Measurements from ENCODE around the gene ZNF22.

ZNF22 gene

DNA sequence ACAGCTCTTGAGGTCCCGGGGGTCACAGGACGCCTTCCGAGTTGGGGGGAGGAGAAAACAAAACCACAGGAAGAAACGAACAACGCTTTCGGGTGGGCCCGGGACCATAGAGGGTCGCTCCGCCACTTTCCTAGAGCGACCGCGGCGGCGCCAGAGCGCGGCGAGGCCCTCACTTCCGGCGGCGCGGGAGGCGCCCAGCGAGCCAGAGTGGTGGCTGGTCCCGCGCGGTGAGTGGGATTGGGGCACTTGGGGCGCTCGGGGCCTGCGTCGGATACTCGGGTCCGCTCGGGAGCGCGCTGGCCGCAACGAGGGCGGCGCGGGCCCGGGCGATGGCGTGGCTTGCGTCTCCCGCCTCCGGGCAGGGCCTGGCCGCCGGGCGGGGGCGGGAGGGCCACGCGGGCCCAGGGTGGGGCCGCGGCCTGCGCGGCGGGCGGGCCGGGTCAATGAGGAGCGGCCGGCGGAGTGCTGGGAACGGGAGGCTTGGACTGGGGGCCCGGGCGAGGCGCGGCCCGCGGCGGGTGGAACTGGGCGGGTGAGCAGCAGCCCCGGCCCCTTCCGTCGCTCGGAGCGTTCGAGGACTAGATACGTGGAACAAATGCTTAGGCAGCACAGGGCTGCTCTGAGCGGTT lies at the start of gene ZNF22:
TSS of gene ZNF22 (plus strand) at position 172 of the 629 bp plus-strand sequence. CDS start 2,446 bp downstream, outside the sequence.
- DNase-seq (ENCODE audit: low read depth in 2 of 2): peak; percentile 54 to 76

- DNase-seq (ENCODE audit: low read depth in 2 of 2): no peak
Measured at GRCh38 chr10:44951576-44952226, 49.0 kb upstream of the ZNF22 start.

- no peak for DNase-seq (ENCODE audit: low read depth in 2 of 2)
Measured at GRCh38 chr10:44952779-44953231, 47.9 kb upstream of the ZNF22 start.

GRCh38 chr10:44954042-44954441 lies 46.7 kb upstream of the ZNF22 start:
- DNase-seq (ENCODE audit: low read depth in 2 of 2): no peak

- no peak for DNase-seq (ENCODE audit: low read depth in 2 of 2)
Measured at GRCh38 chr10:44954962-44955361, 45.8 kb upstream of the ZNF22 start.

DNA sequence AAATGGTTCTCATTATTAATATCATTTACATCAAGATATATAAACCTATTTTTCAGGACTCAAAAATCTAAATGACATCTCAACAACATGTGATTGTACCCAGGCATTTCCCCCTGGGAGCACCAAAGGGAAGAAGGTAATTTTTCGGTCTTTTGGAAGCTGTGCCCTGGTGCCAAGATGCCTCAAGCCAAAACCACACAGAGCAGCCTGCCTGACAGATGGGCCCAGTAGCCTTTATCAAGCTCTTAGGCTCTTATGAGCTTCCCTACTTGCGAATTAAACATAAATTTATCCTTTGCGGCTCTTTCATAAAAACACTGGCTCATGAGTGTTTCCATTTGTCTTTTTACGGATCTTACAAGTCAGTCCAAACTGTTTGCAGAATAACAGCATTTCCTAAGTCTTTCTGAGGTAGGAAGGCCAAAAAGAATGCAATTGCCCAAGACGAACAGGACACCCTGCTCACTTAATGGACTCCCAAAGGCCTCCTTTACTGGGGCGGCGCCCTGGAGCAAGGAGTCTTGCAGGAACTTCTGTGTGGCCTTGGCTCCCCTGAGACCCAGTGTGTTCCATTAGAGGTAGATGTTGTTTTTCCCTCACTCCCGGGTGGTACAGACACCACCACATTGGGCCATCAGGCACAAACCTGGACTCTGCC lies 45.2 kb upstream of the ZNF22 start:
- DNase-seq (ENCODE audit: low read depth in 2 of 2): no peak

GRCh38 chr10:44956226-44956625 lies 44.5 kb upstream of the ZNF22 start:
- no peak for DNase-seq (ENCODE audit: low read depth in 2 of 2)

GRCh38 chr10:44956717-44957706 lies 43.7 kb upstream of the ZNF22 start:
- DNase-seq (ENCODE audit: low read depth in 2 of 2): no peak

DNA sequence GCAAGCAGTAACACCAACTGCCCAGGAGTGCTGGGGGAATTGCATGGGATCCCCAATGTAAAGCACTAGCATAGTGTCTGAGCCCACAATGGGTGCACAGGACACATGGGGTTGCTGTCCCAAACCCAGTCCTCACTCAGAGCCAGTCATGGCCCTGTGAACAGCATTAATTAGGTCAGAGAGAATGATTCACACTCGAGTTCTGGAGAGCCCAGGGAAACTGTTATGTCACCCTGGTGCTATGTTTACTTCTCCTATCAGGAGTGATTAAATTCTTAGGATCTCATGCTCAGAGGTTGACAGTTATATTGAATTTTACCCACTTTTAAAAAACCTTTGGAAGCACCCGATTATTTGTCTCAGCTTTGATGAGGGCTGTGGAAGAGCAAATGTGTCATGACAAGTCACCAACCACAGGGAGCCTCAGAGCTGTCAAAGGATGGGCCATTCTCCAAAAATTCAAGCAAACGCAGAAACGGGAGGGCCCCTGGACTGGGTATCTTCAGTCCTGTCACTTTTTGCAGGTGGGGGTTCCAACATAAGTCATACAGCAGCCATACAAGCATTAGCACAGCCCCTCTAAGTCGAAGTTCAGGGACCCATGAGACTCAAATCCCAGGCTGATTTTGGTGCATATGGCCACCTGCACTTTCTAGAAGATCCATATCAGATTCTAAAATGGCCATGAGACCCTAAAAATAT lies 42.4 kb upstream of the ZNF22 start:
- no peak for DNase-seq (ENCODE audit: low read depth in 2 of 2)

DNA sequence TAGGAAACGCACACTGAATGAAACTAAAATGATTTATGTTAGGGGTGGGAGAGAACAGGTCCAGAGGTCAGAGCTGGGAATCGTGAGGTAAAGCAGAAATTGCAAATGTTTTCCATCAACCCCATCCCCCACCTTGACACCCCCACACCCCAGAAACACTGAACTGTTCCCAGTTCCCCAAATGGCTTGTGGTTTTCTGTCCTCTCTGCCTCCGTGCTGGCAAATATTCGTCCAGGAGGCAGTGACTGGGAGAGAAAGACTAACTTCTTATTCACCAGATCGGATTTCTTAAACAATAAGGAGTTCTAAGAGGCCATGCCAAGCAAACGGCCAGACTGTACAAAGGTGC lies 41.9 kb upstream of the ZNF22 start:
- no peak for DNase-seq (ENCODE audit: low read depth in 2 of 2)

DNA sequence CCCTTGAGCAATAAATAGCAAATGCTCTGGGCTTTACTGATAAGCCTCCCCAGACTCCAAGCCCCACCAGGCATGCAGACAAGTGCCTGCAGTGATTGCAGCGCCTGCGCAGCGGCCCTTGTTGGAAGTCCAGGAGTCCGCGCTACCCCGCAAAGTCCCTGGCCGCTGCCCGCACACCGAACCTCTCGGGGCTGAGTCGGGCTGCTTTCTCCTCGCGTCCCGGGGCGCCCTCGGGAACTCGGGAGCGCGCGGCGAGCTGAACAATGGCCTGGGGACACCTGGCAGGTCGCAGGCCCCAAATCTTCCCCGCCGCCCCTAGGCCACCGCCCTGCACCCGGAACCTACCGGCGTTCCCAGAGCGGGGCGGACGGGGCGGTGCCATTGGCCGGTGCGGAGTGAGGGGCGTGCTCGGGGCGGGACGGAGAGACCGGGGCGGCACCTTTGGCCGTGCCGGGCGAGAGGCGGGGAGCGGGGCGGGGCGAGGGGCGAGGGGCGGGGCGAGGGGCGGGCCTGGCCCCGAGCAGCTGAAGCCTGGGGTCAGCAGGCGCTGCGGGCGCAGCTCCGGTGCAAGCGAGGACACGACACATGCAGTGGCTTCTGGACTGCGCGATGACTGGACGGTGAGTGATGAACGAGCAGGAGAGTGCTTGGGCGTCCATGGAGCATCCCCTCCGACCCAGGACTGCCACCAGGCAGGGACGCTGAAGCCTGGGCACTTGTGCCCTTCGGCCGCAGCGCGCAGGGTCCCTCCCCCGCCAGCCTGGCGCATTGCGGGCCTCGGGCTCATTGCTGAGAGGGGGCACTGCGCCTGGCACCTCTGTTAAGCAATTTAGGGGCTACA lies 41.3 kb upstream of the ZNF22 start, which contains the start of gene RASSF4:
TSS of gene RASSF4 (plus strand) at position 556 of the 841 bp plus-strand sequence. CDS start 10,401 bp downstream, outside the sequence.
- peak; percentile 76 to 87 for DNase-seq (ENCODE audit: low read depth in 2 of 2)

- DNase-seq (ENCODE audit: low read depth in 2 of 2): no peak
Measured at GRCh38 chr10:44960088-44960460, 40.6 kb upstream of the ZNF22 start.

GRCh38 chr10:44960482-44961229 lies 40.1 kb upstream of the ZNF22 start:
- DNase-seq (ENCODE audit: low read depth in 2 of 2): no peak

DNA sequence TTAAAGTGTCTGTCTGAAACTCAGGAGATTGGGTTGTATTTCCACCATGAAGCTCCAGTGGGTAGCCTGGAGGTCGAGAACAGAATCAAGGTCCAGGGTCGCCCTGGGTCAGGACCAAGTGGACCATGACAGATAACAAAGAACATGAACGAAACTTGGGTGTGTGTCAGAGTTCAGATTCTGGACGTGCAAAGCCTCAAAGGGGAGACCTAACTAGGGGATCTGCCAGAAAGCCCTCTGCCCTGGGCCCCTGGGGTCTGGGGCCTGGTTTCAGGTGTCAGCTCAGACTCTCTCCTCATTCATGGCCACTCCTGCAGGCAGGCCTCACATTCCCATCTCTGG lies 39.5 kb upstream of the ZNF22 start:
- DNase-seq (ENCODE audit: low read depth in 2 of 2): no peak

DNA sequence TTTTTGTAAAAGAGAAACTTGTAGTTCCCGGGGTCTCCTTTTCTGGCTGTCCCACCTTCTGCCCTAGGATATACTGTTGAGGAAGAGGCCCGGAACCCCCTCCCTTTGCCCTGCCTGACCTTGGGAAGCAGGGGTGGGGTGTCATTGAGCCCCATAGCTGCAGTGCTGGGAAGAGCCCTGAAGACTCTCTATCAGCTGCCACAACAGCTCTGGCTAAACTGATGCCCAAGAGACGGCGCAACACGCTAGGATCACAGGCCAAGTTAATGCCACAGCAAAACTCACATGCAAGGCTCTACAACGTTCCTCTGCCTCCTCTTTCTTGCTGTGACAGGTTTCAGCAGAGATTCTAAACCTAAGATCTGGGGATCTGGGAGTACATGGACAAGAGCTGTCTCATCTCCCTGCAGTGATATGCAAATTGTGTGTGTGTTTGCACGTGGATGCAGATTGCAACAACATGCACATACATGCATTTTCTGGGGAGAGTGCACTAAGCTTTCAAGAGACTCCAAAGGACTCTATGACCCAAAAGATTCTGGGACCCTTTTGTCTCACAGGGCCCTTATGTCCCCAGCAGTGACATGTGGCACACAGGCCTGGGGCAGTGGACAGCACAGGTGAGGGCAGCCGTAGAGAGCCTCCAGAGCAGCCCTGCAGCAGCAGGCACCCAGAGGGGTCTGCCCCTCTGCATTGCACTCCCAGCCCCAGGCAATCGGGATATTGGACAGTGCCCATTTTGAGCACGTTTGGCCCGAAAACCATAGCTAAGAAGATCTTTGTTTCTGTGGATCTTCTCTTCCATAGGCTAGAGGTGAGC lies 38.6 kb upstream of the ZNF22 start:
- no peak for DNase-seq (ENCODE audit: low read depth in 2 of 2)

DNA sequence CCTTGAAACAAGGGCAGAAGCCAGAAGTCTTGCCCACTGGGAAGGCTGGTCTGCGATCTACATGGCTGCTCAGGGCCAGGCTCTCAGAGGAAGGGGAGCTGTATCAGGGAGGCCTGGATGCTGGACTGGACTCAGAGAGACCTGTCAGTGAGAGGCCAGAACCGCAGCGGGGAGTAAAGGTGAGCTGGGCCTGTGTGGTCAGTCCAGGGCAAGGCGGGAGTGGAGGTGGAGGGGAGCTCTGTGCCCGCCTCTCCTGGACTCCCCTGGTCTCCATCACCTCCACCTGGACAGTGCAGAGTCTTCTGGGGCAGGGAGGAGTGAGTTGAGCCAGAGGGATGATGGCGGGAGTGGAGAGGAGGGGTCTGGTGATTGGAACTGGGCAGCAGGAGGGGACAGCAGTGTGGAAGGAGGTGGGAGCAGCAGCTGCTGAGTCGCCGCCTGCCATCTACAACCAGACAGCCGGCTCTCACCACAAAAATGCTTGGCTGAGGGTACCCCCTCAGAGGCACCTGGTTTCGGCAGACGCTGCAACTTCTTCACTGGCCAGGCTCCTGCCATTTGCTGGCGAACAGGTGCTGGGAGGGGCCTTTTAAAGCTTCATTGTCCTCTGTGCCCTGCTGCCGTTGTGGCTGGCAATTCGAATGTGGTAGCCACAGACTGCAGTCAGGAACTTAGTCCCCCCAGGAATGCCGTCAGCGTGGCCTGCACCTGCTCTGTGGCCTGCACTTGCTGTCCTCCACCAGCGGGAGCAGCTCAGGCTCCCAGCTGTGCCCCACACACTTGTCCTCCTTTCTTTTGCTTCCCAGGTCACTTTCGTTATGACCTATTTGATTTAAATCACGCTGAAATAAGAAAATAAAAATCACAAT lies 37.6 kb upstream of the ZNF22 start:
- no peak for DNase-seq (ENCODE audit: low read depth in 2 of 2)

DNA sequence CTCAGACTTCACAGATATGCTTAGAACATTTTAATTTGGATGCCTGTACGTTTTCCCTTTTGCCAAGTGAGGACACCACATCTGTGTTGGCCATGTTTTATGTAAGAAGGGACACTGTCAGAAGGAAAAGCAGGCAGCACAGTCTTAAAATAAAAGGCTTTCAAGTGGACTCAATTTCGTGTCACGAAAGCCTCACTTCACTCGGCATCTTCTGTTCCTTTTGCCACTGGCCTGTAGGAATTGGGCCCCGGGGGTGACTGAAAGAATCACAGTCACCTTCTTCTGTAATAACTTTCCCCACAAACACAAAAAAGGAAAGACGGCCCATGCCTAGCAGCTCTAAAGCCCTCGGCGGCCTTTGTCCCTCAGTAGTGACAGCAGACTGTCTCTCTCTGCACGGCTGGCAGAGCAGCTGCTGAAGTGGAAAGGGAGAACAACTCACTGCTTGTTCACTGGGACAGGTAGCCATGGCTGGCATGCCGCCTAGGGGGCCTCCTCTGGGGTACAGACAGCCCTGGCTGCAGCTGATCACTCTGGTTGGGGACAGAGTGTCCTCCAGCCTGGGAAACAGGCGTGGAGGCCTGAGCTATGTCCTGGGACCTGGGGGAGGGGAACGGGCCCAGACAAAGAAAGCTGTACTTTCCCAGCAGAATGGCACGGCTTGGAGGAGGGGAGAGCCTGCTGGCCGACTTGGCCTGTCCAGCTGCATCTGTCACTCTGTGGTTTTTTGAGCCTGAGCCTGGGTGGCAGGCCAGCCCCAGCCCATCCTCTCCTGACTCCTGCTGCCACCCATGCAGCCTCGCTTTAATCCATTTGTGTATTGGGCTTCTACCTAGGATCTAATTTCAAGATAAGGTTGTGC lies 36.7 kb upstream of the ZNF22 start:
- no peak for DNase-seq (ENCODE audit: low read depth in 2 of 2)

Measured in stimulated activated CD8-positive, alpha-beta memory T cell treated with anti-CD3 and anti-CD28 coated beads, Interleukin-7, amount 100 ng/mL, for 4 hours (primary cell).